GM23338 (cell line): ENCODE data around the gene TICRR. TPM values are rescaled to one million over a fixed set of nuclear protein-coding genes. Genes with fewer than 3 reads are reported as not detected.

Source experiments
- ATAC-seq: fragments of 200-7000 bp; cut with Tn5 transposase; 3 replicates; pipeline ENCODE4 v1.9.1; 2020
- DNase-seq: peaks from one replicate; pipeline ENCODE4 v3.0.0-alpha.2; 2015; ENCODE audit warnings: low spot score
- H2AFZ ChIP-seq: fragments of 200-600 bp; sonication (generic); 2 replicates; pipeline ENCODE4 v1.8.0; 2016; ENCODE audit warnings: antibody characterized with exemption, mild to moderate bottlenecking, moderate library complexity
- H3F3A ChIP-seq: fragments of 200-600 bp; sonication (generic); replicated peaks from 2 replicates; pipeline ENCODE4 v1.8.0; 2017; ENCODE audit warnings: antibody characterized with exemption, mixed run types, low read depth
- H3K27ac ChIP-seq: fragments of 200-600 bp; sonication (generic); 2 replicates; pipeline ENCODE4 v1.6.1; 2016; ENCODE audit warnings: low read depth
- H3K27me3 ChIP-seq: fragments of 200-600 bp; sonication (generic); 2 replicates; pipeline ENCODE4 v1.8.0; 2016; ENCODE audit warnings: mild to moderate bottlenecking, mixed run types, moderate library complexity; ENCODE audit not compliant: insufficient read depth
- H3K36me3 ChIP-seq: fragments of 200-600 bp; sonication (generic); 2 replicates; pipeline ENCODE4 v1.8.0; 2016; ENCODE audit warnings: mild to moderate bottlenecking; ENCODE audit not compliant: insufficient read depth
- H3K4me1 ChIP-seq: fragments of 200-600 bp; sonication (generic); 2 replicates; pipeline ENCODE4 v1.8.0; 2016; ENCODE audit warnings: mild to moderate bottlenecking, moderate library complexity; ENCODE audit not compliant: insufficient read depth
- H3K4me2 ChIP-seq: fragments of 200-600 bp; sonication (generic); 2 replicates; pipeline ENCODE4 v1.7.1; 2017; ENCODE audit warnings: mixed run types
- H3K4me3 ChIP-seq: fragments of 200-600 bp; sonication (generic); 2 replicates; pipeline ENCODE4 v1.6.1; 2016; ENCODE audit warnings: mixed run types
- H3K79me2 ChIP-seq: fragments of 200-600 bp; sonication (generic); replicated peaks from 2 replicates; pipeline ENCODE4 v1.8.0; 2017; ENCODE audit warnings: mild to moderate bottlenecking; ENCODE audit not compliant: insufficient read depth
- H3K9me2 ChIP-seq: fragments of 200-600 bp; sonication (generic); 2 replicates; pipeline ENCODE4 v1.8.0; 2017; ENCODE audit not compliant: insufficient read depth
- H4K20me1 ChIP-seq: fragments of 200-600 bp; sonication (generic); replicated peaks from 2 replicates; pipeline ENCODE4 v1.8.0; 2017; ENCODE audit warnings: mild to moderate bottlenecking; ENCODE audit not compliant: insufficient read depth
- H3K27ac Mint-ChIP-seq: 2 replicates; pipeline ENCODE4 v1.8.0; 2020; ENCODE audit warnings: inconsistent platforms, mild to moderate bottlenecking, moderate library complexity, mixed read lengths
- H3K27me3 Mint-ChIP-seq: 3 replicates; pipeline ENCODE4 v1.8.0; 2022; ENCODE audit warnings: low read depth, mild to moderate bottlenecking, moderate library complexity, mixed read lengths, inconsistent platforms; ENCODE audit not compliant: insufficient read depth, poor library complexity
- H3K36me3 Mint-ChIP-seq: 3 replicates; pipeline ENCODE4 v1.8.0; 2021; ENCODE audit warnings: low read depth, mild to moderate bottlenecking, inconsistent platforms, moderate library complexity, mixed read lengths
- H3K4me1 Mint-ChIP-seq: 3 replicates; pipeline ENCODE4 v1.8.0; 2020; ENCODE audit warnings: mild to moderate bottlenecking, inconsistent platforms, mixed read lengths
- H3K4me3 Mint-ChIP-seq: 3 replicates; pipeline ENCODE4 v1.8.0; 2021; ENCODE audit warnings: moderate library complexity, mild to moderate bottlenecking, inconsistent platforms, mixed read lengths
- H3K9me3 Mint-ChIP-seq: 3 replicates; pipeline ENCODE4 v1.8.0; 2020; ENCODE audit warnings: moderate library complexity, mild to moderate bottlenecking, inconsistent platforms, mixed read lengths
- CTCF ChIP-seq, 2 experiments: fragments of 200-600 bp in 1 of 2; sonication (generic) in 1 of 2; conservative IDR thresholded peaks; 2 replicates each; pipeline versions ENCODE4 v1.5.1 to v1.6.1; 2016 to 2017; ENCODE audit warnings: antibody characterized with exemption in 2 of 2, low read depth in 2 of 2, mild to moderate bottlenecking in 2 of 2, moderate library complexity in 1 of 2
- EZH2 ChIP-seq: fragments of 200-600 bp; sonication (generic); IDR thresholded peaks from one replicate; pipeline ENCODE4 v1.8.0; 2017; ENCODE audit warnings: antibody characterized with exemption, mild to moderate bottlenecking, low read depth; ENCODE audit not compliant: unreplicated experiment
- JUNB ChIP-seq: IDR thresholded peaks from one replicate; pipeline ENCODE4 v1.6.1; 2016; ENCODE audit warnings: antibody characterized with exemption; ENCODE audit not compliant: unreplicated experiment
- POLR2AphosphoS5 ChIP-seq: IDR thresholded peaks from 2 replicates; pipeline ENCODE4 v1.6.1; 2016; ENCODE audit warnings: antibody characterized with exemption, low read depth
- ZNF331 ChIP-seq: fragments of 250-450 bp; sonication (Bioruptor Pico); IDR thresholded peaks from 2 replicates; pipeline ENCODE4 v1.5.0; 2020; ENCODE audit warnings: low read depth, mild to moderate bottlenecking, moderate library complexity
- polyA plus RNA-seq: library from polyadenylated mRNA; unstranded; fragments of >200 nt; fragmentation: Nextera tagmentation; extraction: Ambion mirVana; gene quantifications from 2 replicates; pipeline ENCODE4 v1.2.1, GENCODE V29; 2016
- total RNA-seq: library from RNA; depleted of rRNA; stranded (reverse); fragments of >200 nt; shearing (Covaris generic); gene quantifications from 2 replicates; pipeline ENCODE4 v1.2.3, GENCODE V29; 2014
- TF ChIP-seq, protein P1 (sequence below): IDR thresholded peaks from one replicate; pipeline ENCODE4 v1.6.1; 2018; ENCODE audit warnings: antibody characterized with exemption; ENCODE audit not compliant: unreplicated experiment

The TICRR gene
- total and polyA plus RNA-seq, 2 experiments from 2014 or later, result 11.2 to 42.3 TPM

GRCh38 chr15:89665449-89666181, 90.3 kb downstream of the TICRR start:
- no peak overlapping the region for H3K27ac ChIP-seq

GRCh38 chr15:89666184-89666857, 91.1 kb downstream of the TICRR start:
- Histone ChIP-seq H3K4me1 (peaks cover 16% of the 10 kb centered on the region), H3K27me3 (peaks cover 20% of the 10 kb centered on the region), H3K4me2 (peak overlapping the region; percentile 90), H3K36me3 (no peaks in the 10 kb centered on the region), H3K27ac (no peak overlapping the region), H3K4me3 (peak overlapping the region; percentile 60), H3F3A (no peaks in the 10 kb centered on the region), H3K79me2 (no peaks in the 10 kb centered on the region), H2AFZ (peak overlapping the region; percentile 99), H3K9me2 (no peaks in the 10 kb centered on the region), H4K20me1 (no peaks in the 10 kb centered on the region)
- peak; percentile 32 for ATAC-seq
- TF ChIP-seq JUNB (no peak), CTCF (conservative IDR thresholded peaks at IDR 0.05; ENCODE audit: low read depth in 2 of 2) (no peak), POLR2AphosphoS5 (peak; percentile 38; the same call in 1 of the 2 replicates)
- TF ChIP-seq, protein P1, sequence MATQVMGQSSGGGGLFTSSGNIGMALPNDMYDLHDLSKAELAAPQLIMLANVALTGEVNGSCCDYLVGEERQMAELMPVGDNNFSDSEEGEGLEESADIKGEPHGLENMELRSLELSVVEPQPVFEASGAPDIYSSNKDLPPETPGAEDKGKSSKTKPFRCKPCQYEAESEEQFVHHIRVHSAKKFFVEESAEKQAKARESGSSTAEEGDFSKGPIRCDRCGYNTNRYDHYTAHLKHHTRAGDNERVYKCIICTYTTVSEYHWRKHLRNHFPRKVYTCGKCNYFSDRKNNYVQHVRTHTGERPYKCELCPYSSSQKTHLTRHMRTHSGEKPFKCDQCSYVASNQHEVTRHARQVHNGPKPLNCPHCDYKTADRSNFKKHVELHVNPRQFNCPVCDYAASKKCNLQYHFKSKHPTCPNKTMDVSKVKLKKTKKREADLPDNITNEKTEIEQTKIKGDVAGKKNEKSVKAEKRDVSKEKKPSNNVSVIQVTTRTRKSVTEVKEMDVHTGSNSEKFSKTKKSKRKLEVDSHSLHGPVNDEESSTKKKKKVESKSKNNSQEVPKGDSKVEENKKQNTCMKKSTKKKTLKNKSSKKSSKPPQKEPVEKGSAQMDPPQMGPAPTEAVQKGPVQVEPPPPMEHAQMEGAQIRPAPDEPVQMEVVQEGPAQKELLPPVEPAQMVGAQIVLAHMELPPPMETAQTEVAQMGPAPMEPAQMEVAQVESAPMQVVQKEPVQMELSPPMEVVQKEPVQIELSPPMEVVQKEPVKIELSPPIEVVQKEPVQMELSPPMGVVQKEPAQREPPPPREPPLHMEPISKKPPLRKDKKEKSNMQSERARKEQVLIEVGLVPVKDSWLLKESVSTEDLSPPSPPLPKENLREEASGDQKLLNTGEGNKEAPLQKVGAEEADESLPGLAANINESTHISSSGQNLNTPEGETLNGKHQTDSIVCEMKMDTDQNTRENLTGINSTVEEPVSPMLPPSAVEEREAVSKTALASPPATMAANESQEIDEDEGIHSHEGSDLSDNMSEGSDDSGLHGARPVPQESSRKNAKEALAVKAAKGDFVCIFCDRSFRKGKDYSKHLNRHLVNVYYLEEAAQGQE, result no peak
- H3K36me3 Mint-ChIP-seq, result no peaks in the 10 kb centered on the region
- peak overlapping the region; percentile 53 for H3K4me3 Mint-ChIP-seq
- no peak overlapping the region for H3K27ac Mint-ChIP-seq
- peaks cover 19% of the 10 kb centered on the region for H3K4me1 Mint-ChIP-seq
- H3K27me3 Mint-ChIP-seq, result peaks cover 17% of the 10 kb centered on the region
- no peaks in the 10 kb centered on the region for H3K9me3 Mint-ChIP-seq
- peak; percentile 29 for DNase-seq

More at GRCh38 chr15:89665449-89666181, 90.3 kb downstream of the TICRR start:
- Mint-ChIP-seq H3K4me1 (peaks cover 19% of the 10 kb centered on the region), H3K36me3 (no peaks in the 10 kb centered on the region), H3K27ac (no peak overlapping the region), H3K4me3 (peak overlapping the region; percentile 67), H3K9me3 (no peaks in the 10 kb centered on the region; the same call in 2 of the 3 replicates), H3K27me3 (peaks cover 15% of the 10 kb centered on the region)
- peaks cover 20% of the 10 kb centered on the region for H3K27me3 ChIP-seq
- peak overlapping the region; percentile 90 for H3K4me2 ChIP-seq
- peaks cover 16% of the 10 kb centered on the region for H3K4me1 ChIP-seq
- no peaks in the 10 kb centered on the region for H4K20me1 ChIP-seq
- peak; percentile 85 for ATAC-seq
- no peaks in the 10 kb centered on the region for H3K9me2 ChIP-seq
- peak overlapping the region; percentile 60 for H3K4me3 ChIP-seq
- peak overlapping the region; percentile 99 for H2AFZ ChIP-seq
- DNase-seq, result peak; percentile 76
- no peaks in the 10 kb centered on the region for H3K79me2 ChIP-seq
- no peaks in the 10 kb centered on the region for H3K36me3 ChIP-seq
- TF ChIP-seq EZH2 (peak; percentile 30), ZNF331 (CRISPR knock-in tag) (no peak), POLR2AphosphoS5 (0 out of 2 replicates have a peak, but pooled peaks have one; percentile 38)
- no peaks in the 10 kb centered on the region for H3F3A ChIP-seq
